ENCODE results near the gene NAT8.

GRCh38 chr2:73611193-73611592 is 31.0 kb downstream of the NAT8 start:
- TF ChIP-seq CTCF (IDR thresholded peaks at IDR 0.05) (no peak), POLR2A (IDR thresholded peaks at IDR 0.05) (no peak)
